HepG2 (cell line): Measurements from ENCODE around the gene KLHL13.

ENCODE experiments used
- EP300 ChIP-seq, 3 experiments: sonication (generic) in 1 of 3; formaldehyde crosslinking in 1 of 3; IDR thresholded peaks; 2 replicates each; pipeline versions ENCODE4 v1.5.1 to v1.6.1; 2011 to 2020; ENCODE audit warnings: low read depth in 2 of 3, low read length in 2 of 3, borderline replicate concordance in 1 of 3, improper control_type of control experiment in 1 of 3, mild to moderate bottlenecking in 1 of 3, missing genetic modification reagents in 1 of 3, moderate library complexity in 1 of 3
- JUNB ChIP-seq: sonication (generic); formaldehyde crosslinking; IDR thresholded peaks from 2 replicates; pipeline ENCODE4 v1.8.0; 2022; ENCODE audit warnings: missing genetic modification reagents, mild to moderate bottlenecking, borderline replicate concordance
- MYC ChIP-seq: sonication (generic); formaldehyde crosslinking; IDR thresholded peaks from 2 replicates; pipeline ENCODE4 v1.9.0; 2021; ENCODE audit warnings: missing genetic modification reagents, borderline replicate concordance
- POLR2A ChIP-seq, 2 experiments: IDR thresholded peaks; 2 replicates each; pipeline ENCODE4 v1.6.1; 2011; ENCODE audit warnings: low read depth in 2 of 2, low read length in 2 of 2, mild to moderate bottlenecking in 1 of 2, moderate library complexity in 1 of 2; ENCODE audit not compliant: insufficient read depth in 1 of 2
- POLR2AphosphoS5 ChIP-seq: IDR thresholded peaks from 2 replicates; pipeline ENCODE4 v1.6.1; 2012; ENCODE audit warnings: low read depth, low read length
- RFX5 ChIP-seq: IDR thresholded peaks from 2 replicates; pipeline ENCODE4 v1.6.1; 2011; ENCODE audit warnings: low read depth, low read length, improper control_type of control experiment
- SALL2 ChIP-seq: sonication (generic); formaldehyde crosslinking; IDR thresholded peaks from 2 replicates; pipeline ENCODE4 v1.8.1; 2023; ENCODE audit warnings: mild to moderate bottlenecking, missing genetic modification reagents, inconsistent platforms
- ZNF891 ChIP-seq: sonication (generic); formaldehyde crosslinking; IDR thresholded peaks from 2 replicates; pipeline ENCODE4 v1.5.0; 2020; ENCODE audit warnings: mild to moderate bottlenecking, missing genetic modification reagents
- TF ChIP-seq, protein P1 (sequence below): sonication (generic); formaldehyde crosslinking; IDR thresholded peaks from 2 replicates; pipeline ENCODE4 v1.8.0; 2022; ENCODE audit warnings: low read depth, missing genetic modification reagents
- TF ChIP-seq, protein P2 (sequence below): sonication (generic); formaldehyde crosslinking; IDR thresholded peaks from 2 replicates; pipeline ENCODE4 v1.5.0; 2020; ENCODE audit warnings: mild to moderate bottlenecking, missing genetic modification reagents, moderate library complexity
- TF ChIP-seq, protein P3 (sequence below): fragments of 450-650 bp; IDR thresholded peaks from 2 replicates; pipeline ENCODE4 v1.6.1; 2017; ENCODE audit warnings: mild to moderate bottlenecking
- TF ChIP-seq, protein P4 (sequence below): IDR thresholded peaks from 2 replicates; pipeline ENCODE4 v1.6.1; 2012; ENCODE audit warnings: inconsistent platforms
- TF ChIP-seq, protein P5 (sequence below), 2 experiments: sonication (generic) in 1 of 2; formaldehyde crosslinking in 1 of 2; IDR thresholded peaks; 2 replicates each; pipeline versions ENCODE4 v1.4.0 to v1.6.1; 2018 to 2020; ENCODE audit warnings: missing genetic modification reagents in 2 of 2, borderline replicate concordance in 1 of 2, low read depth in 1 of 2, mild to moderate bottlenecking in 1 of 2, missing biosample characterization in 1 of 2

DNA sequence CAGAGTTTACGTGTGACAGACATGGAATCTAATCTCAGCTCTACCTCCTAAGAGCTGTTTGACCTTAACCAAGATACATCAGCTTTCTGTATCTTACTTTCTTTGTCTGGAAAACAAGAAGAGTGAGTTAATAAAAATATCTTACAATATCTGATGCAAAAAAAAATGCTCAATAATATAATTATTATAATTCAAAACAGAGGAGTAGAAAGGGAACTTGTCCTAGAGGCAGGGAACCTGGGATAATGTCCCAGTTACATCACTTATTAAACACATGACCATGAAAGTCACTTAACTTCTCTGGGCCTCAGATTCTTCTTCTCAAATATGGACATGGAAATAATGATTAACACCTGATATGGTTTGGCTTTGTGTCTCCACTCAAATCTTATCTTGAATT lies 256.1 kb downstream of the KLHL13 start:
- TF ChIP-seq RFX5 (no peak), ZNF891 (CRISPR knock-in tag) (no peak), MYC (CRISPR knock-in tag) (no peak), JUNB (CRISPR knock-in tag) (no peak), SALL2 (no peak), POLR2AphosphoS5 (no peak), EP300 (IDR thresholded peaks at IDR 0.05; ENCODE audit: low read depth in 2 of 2, low read length in 2 of 2) (no peak), EP300 (CRISPR knock-in tag; IDR thresholded peaks at IDR 0.05; ENCODE audit: borderline replicate concordance) (no peak), POLR2A (IDR thresholded peaks at IDR 0.05; ENCODE audit: insufficient read depth in 1 of 2, low read depth in 2 of 2, low read length in 2 of 2) (no peak)
- TF ChIP-seq, protein P1, sequence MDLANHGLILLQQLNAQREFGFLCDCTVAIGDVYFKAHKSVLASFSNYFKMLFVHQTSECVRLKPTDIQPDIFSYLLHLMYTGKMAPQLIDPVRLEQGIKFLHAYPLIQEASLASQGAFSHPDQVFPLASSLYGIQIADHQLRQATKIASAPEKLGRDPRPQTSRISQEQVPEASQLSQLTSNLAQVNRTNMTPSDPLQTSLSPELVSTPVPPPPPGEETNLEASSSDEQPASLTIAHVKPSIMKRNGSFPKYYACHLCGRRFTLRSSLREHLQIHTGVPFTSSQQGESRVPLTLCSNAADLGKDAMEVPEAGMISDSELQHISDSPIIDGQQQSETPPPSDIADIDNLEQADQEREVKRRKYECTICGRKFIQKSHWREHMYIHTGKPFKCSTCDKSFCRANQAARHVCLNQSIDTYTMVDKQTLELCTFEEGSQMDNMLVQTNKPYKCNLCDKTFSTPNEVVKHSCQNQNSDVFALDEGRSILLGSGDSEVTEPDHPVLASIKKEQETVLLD (CRISPR knock-in tag): no peak
- TF ChIP-seq, protein P2, sequence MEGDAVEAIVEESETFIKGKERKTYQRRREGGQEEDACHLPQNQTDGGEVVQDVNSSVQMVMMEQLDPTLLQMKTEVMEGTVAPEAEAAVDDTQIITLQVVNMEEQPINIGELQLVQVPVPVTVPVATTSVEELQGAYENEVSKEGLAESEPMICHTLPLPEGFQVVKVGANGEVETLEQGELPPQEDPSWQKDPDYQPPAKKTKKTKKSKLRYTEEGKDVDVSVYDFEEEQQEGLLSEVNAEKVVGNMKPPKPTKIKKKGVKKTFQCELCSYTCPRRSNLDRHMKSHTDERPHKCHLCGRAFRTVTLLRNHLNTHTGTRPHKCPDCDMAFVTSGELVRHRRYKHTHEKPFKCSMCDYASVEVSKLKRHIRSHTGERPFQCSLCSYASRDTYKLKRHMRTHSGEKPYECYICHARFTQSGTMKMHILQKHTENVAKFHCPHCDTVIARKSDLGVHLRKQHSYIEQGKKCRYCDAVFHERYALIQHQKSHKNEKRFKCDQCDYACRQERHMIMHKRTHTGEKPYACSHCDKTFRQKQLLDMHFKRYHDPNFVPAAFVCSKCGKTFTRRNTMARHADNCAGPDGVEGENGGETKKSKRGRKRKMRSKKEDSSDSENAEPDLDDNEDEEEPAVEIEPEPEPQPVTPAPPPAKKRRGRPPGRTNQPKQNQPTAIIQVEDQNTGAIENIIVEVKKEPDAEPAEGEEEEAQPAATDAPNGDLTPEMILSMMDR (CRISPR knock-in tag): no peak
- TF ChIP-seq, protein P3, sequence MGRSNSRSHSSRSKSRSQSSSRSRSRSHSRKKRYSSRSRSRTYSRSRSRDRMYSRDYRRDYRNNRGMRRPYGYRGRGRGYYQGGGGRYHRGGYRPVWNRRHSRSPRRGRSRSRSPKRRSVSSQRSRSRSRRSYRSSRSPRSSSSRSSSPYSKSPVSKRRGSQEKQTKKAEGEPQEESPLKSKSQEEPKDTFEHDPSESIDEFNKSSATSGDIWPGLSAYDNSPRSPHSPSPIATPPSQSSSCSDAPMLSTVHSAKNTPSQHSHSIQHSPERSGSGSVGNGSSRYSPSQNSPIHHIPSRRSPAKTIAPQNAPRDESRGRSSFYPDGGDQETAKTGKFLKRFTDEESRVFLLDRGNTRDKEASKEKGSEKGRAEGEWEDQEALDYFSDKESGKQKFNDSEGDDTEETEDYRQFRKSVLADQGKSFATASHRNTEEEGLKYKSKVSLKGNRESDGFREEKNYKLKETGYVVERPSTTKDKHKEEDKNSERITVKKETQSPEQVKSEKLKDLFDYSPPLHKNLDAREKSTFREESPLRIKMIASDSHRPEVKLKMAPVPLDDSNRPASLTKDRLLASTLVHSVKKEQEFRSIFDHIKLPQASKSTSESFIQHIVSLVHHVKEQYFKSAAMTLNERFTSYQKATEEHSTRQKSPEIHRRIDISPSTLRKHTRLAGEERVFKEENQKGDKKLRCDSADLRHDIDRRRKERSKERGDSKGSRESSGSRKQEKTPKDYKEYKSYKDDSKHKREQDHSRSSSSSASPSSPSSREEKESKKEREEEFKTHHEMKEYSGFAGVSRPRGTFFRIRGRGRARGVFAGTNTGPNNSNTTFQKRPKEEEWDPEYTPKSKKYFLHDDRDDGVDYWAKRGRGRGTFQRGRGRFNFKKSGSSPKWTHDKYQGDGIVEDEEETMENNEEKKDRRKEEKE: no peak
- TF ChIP-seq, protein P4, sequence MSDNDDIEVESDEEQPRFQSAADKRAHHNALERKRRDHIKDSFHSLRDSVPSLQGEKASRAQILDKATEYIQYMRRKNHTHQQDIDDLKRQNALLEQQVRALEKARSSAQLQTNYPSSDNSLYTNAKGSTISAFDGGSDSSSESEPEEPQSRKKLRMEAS: no peak
- TF ChIP-seq, protein P5, sequence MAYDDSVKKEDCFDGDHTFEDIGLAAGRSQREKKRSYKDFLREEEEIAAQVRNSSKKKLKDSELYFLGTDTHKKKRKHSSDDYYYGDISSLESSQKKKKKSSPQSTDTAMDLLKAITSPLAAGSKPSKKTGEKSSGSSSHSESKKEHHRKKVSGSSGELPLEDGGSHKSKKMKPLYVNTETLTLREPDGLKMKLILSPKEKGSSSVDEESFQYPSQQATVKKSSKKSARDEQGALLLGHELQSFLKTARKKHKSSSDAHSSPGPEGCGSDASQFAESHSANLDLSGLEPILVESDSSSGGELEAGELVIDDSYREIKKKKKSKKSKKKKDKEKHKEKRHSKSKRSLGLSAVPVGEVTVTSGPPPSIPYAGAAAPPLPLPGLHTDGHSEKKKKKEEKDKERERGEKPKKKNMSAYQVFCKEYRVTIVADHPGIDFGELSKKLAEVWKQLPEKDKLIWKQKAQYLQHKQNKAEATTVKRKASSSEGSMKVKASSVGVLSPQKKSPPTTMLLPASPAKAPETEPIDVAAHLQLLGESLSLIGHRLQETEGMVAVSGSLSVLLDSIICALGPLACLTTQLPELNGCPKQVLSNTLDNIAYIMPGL (CRISPR knock-in tag; IDR thresholded peaks at IDR 0.05; ENCODE audit: borderline replicate concordance in 1 of 2, low read depth in 1 of 2): no peak
